Neural progenitor cell (in vitro differentiated cells): ENCODE results near the gene KLK12. TPM values are rescaled to one million over a fixed set of nuclear protein-coding genes. Genes with fewer than 3 reads are reported as not detected.

Experiments used
- DNase-seq: peaks from one replicate; pipeline ENCODE4 v3.0.0-alpha.2; 2016; ENCODE audit warnings: low spot score
- H2AFZ ChIP-seq: fragments of 200-600 bp; sonication (generic); replicated peaks from 2 replicates; pipeline ENCODE4 v1.6.1; 2016; ENCODE audit warnings: antibody characterized with exemption
- H3F3A ChIP-seq: fragments of 200-600 bp; sonication (generic); 2 replicates; pipeline ENCODE4 v1.6.1; 2016; ENCODE audit warnings: antibody characterized with exemption, low read depth
- H3K27ac ChIP-seq: fragments of 200-600 bp; sonication (generic); 2 replicates; pipeline ENCODE4 v1.5.1; 2016; ENCODE audit warnings: mild to moderate bottlenecking
- H3K27me3 ChIP-seq: fragments of 200-600 bp; sonication (generic); 2 replicates; pipeline ENCODE4 v1.6.1; 2016; ENCODE audit warnings: mild to moderate bottlenecking, moderate library complexity
- H3K36me3 ChIP-seq: fragments of 200-600 bp; sonication (generic); 2 replicates; pipeline ENCODE4 v1.5.1; 2016
- H3K4me1 ChIP-seq: fragments of 200-600 bp; sonication (generic); 2 replicates; pipeline ENCODE4 v1.6.1; 2016; ENCODE audit warnings: mixed run types
- H3K4me2 ChIP-seq: fragments of 200-600 bp; sonication (generic); 2 replicates; pipeline ENCODE4 v1.6.1; 2016
- H3K4me3 ChIP-seq: fragments of 200-600 bp; sonication (generic); 2 replicates; pipeline ENCODE4 v1.5.1; 2016
- H3K79me2 ChIP-seq: fragments of 200-600 bp; sonication (generic); 2 replicates; pipeline ENCODE4 v1.6.1; 2016; ENCODE audit warnings: low read depth
- H3K9ac ChIP-seq: fragments of 200-600 bp; sonication (generic); 2 replicates; pipeline ENCODE4 v1.6.1; 2016
- H3K9me3 ChIP-seq: fragments of 200-600 bp; sonication (generic); 2 replicates; pipeline ENCODE4 v1.5.1; 2016; ENCODE audit warnings: low read depth
- H4K20me1 ChIP-seq: fragments of 200-600 bp; sonication (generic); 2 replicates; pipeline ENCODE4 v1.6.1; 2016; ENCODE audit warnings: low read depth
- H3K27ac Mint-ChIP-seq: 3 replicates; pipeline ENCODE4 v1.8.0; 2021; ENCODE audit warnings: mixed read lengths
- H3K27me3 Mint-ChIP-seq: 2 replicates; pipeline ENCODE4 v1.8.0; 2022; ENCODE audit warnings: low read depth, mild to moderate bottlenecking, inconsistent platforms, moderate library complexity, mixed read lengths; ENCODE audit not compliant: insufficient read depth
- H3K36me3 Mint-ChIP-seq: 3 replicates; pipeline ENCODE4 v1.8.0; 2021; ENCODE audit warnings: mixed read lengths
- H3K4me1 Mint-ChIP-seq: 3 replicates; pipeline ENCODE4 v1.8.0; 2021; ENCODE audit warnings: mixed read lengths
- H3K4me3 Mint-ChIP-seq: 3 replicates; pipeline ENCODE4 v1.8.0; 2021; ENCODE audit warnings: mild to moderate bottlenecking, moderate library complexity, mixed read lengths
- H3K9me3 Mint-ChIP-seq: 3 replicates; pipeline ENCODE4 v1.8.0; 2020; ENCODE audit warnings: mixed read lengths
- EZH2 ChIP-seq: fragments of 200-600 bp; sonication (generic); IDR thresholded peaks from 2 replicates; pipeline ENCODE4 v1.6.1; 2017; ENCODE audit warnings: antibody characterized with exemption, mild to moderate bottlenecking, moderate library complexity
- EZH2phosphoT487 ChIP-seq: fragments of 200-600 bp; sonication (generic); IDR thresholded peaks from 2 replicates; pipeline ENCODE4 v1.6.1; 2017; ENCODE audit warnings: antibody characterized with exemption
- total RNA-seq: library from RNA; depleted of rRNA; stranded (reverse); fragments of >200 nt; gene quantifications from 2 replicates; pipeline ENCODE4 v1.2.3, GENCODE V29; 2015; ENCODE audit warnings: low replicate concordance
- TF ChIP-seq, protein P1 (sequence below): fragments of 200-600 bp; sonication (generic); IDR thresholded peaks from 2 replicates; pipeline ENCODE4 v1.5.1; 2017; ENCODE audit warnings: antibody characterized with exemption, mild to moderate bottlenecking

Gene KLK12
- total RNA-seq, 1 donor from 2014 or later = not detected

- H4K20me1 ChIP-seq = no peaks in the 10 kb centered on the region
- no peaks in the 10 kb centered on the region for H3K4me1 ChIP-seq
- no peaks in the 10 kb centered on the region for H3K36me3 ChIP-seq
- no peak for TF ChIP-seq EZH2
- TF ChIP-seq, protein P1, sequence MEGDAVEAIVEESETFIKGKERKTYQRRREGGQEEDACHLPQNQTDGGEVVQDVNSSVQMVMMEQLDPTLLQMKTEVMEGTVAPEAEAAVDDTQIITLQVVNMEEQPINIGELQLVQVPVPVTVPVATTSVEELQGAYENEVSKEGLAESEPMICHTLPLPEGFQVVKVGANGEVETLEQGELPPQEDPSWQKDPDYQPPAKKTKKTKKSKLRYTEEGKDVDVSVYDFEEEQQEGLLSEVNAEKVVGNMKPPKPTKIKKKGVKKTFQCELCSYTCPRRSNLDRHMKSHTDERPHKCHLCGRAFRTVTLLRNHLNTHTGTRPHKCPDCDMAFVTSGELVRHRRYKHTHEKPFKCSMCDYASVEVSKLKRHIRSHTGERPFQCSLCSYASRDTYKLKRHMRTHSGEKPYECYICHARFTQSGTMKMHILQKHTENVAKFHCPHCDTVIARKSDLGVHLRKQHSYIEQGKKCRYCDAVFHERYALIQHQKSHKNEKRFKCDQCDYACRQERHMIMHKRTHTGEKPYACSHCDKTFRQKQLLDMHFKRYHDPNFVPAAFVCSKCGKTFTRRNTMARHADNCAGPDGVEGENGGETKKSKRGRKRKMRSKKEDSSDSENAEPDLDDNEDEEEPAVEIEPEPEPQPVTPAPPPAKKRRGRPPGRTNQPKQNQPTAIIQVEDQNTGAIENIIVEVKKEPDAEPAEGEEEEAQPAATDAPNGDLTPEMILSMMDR = no peak
- TF ChIP-seq EZH2phosphoT487 = no peak
- DNase-seq = no peak
- Mint-ChIP-seq H3K27me3 (peaks cover 1% of the 10 kb centered on the region), H3K4me3 (no peak overlapping the region), H3K36me3 (no peaks in the 10 kb centered on the region), H3K4me1 (peaks cover 4% of the 10 kb centered on the region), H3K27ac (no peak overlapping the region), H3K9me3 (peaks cover 13% of the 10 kb centered on the region)
- H3K27me3 ChIP-seq = no peaks in the 10 kb centered on the region
- no peak overlapping the region for H3K4me3 ChIP-seq
- H3K9ac ChIP-seq = no peak overlapping the region
- H3K79me2 ChIP-seq = no peaks in the 10 kb centered on the region
- H3F3A ChIP-seq = no peaks in the 10 kb centered on the region
- H3K4me2 ChIP-seq = no peak overlapping the region
- no peak overlapping the region for H2AFZ ChIP-seq
- no peak overlapping the region for H3K27ac ChIP-seq
- H3K9me3 ChIP-seq = no peaks in the 10 kb centered on the region
These were observed 41.9 kb upstream of the KLK12 start for GRCh38 chr19:51076631-51077213.

- Mint-ChIP-seq H3K27me3 (no peaks in the 10 kb centered on the region), H3K36me3 (no peaks in the 10 kb centered on the region), H3K4me1 (peaks cover 4% of the 10 kb centered on the region), H3K4me3 (no peak overlapping the region), H3K27ac (no peak overlapping the region), H3K9me3 (peaks cover 13% of the 10 kb centered on the region)
- H3K79me2 ChIP-seq = no peaks in the 10 kb centered on the region
- H3K9me3 ChIP-seq = no peaks in the 10 kb centered on the region
- H3K27ac ChIP-seq = no peak overlapping the region
- DNase-seq = no peak
- H3F3A ChIP-seq = no peaks in the 10 kb centered on the region
- no peak for TF ChIP-seq EZH2phosphoT487
- TF ChIP-seq, protein P1 = no peak
- no peak for TF ChIP-seq EZH2
- H3K4me2 ChIP-seq = no peak overlapping the region
- no peak overlapping the region for H3K4me3 ChIP-seq
- H3K27me3 ChIP-seq = no peaks in the 10 kb centered on the region
- no peaks in the 10 kb centered on the region for H3K4me1 ChIP-seq
- H3K9ac ChIP-seq = no peak overlapping the region
- no peaks in the 10 kb centered on the region for H4K20me1 ChIP-seq
- no peak overlapping the region for H2AFZ ChIP-seq
- H3K36me3 ChIP-seq = no peaks in the 10 kb centered on the region
These were observed 41.2 kb upstream of the KLK12 start for GRCh38 chr19:51075998-51076397.

- no peak overlapping the region for H3K27ac Mint-ChIP-seq
- H3K4me3 Mint-ChIP-seq = no peak overlapping the region
- no peak for DNase-seq
- Histone ChIP-seq H3K79me2 (no peaks in the 10 kb centered on the region), H3K4me3 (no peak overlapping the region), H3K4me2 (no peak overlapping the region), H3K36me3 (no peaks in the 10 kb centered on the region), H2AFZ (no peak overlapping the region), H4K20me1 (no peaks in the 10 kb centered on the region), H3K4me1 (no peaks in the 10 kb centered on the region), H3F3A (no peaks in the 10 kb centered on the region), H3K9me3 (no peaks in the 10 kb centered on the region), H3K27ac (no peak overlapping the region), H3K9ac (no peak overlapping the region), H3K27me3 (peaks cover 4% of the 10 kb centered on the region)
- peaks cover 17% of the 10 kb centered on the region for H3K9me3 Mint-ChIP-seq
- H3K36me3 Mint-ChIP-seq = no peaks in the 10 kb centered on the region
- TF ChIP-seq, protein P1 = no peak
- H3K27me3 Mint-ChIP-seq = peaks cover 7% of the 10 kb centered on the region
- H3K4me1 Mint-ChIP-seq = no peaks in the 10 kb centered on the region
These were observed 36.2 kb upstream of the KLK12 start for GRCh38 chr19:51071095-51071405.
